Psoas muscle (tissue), 8 donors: ENCODE results near the gene PAK1. TPM values are rescaled to one million over a fixed set of nuclear protein-coding genes. Genes with fewer than 3 reads are reported as not detected.
A peak's percentile ranks its signal among the peaks of the same experiment; 100 is the strongest.

Source experiments
- ATAC-seq, 4 donors: fragments of 200-7000 bp; cut with Tn5 transposase; one replicate each; pipeline ENCODE4 v1.9.1; 2020; ENCODE audit warnings: moderate library complexity in 3 of 4, mild to moderate bottlenecking in 2 of 4
- DNase-seq, 2 donors: peaks; one replicate each; pipeline ENCODE4 v3.0.0-alpha.2; 2020
- H3K27ac ChIP-seq: fragments of 200-600 bp; one replicate; pipeline ENCODE4 v1.8.0; 2022
- H3K27me3 ChIP-seq, 3 donors: fragments of 200-600 bp in 1 of 3; one replicate each; pipeline versions ENCODE4 v1.6.1 to v1.8.0; 2013 to 2022; ENCODE audit warnings: low read length in 2 of 3, mild to moderate bottlenecking in 2 of 3, moderate library complexity in 1 of 3; ENCODE audit not compliant: insufficient read depth in 3 of 3
- H3K36me3 ChIP-seq, 2 donors: fragments of 200-600 bp in 1 of 2; one replicate each; pipeline versions ENCODE4 v1.6.1 to v1.8.0; 2013 to 2022; ENCODE audit warnings: low read depth in 1 of 2, mild to moderate bottlenecking in 1 of 2, moderate library complexity in 1 of 2; ENCODE audit not compliant: insufficient read depth in 1 of 2
- H3K4me1 ChIP-seq: fragments of 200-600 bp; one replicate; pipeline ENCODE4 v1.8.0; 2022
- H3K4me3 ChIP-seq: fragments of 200-600 bp; one replicate; pipeline ENCODE4 v1.8.0; 2022; ENCODE audit warnings: mild to moderate bottlenecking
- H3K9me3 ChIP-seq: fragments of 200-600 bp; one replicate; pipeline ENCODE4 v1.8.0; 2022
- CTCF ChIP-seq: fragments of 200-600 bp; IDR thresholded peaks from one replicate; pipeline ENCODE4 v1.8.0; 2022; ENCODE audit warnings: antibody characterized with exemption
- WGBS, 3 donors: extraction: QIAGEN DNeasy Blood & Tissue Kit; methylation state at CpG; one replicate each; pipeline versions ENCODE4 v1.1.6 to v1.1.7; 2013; 5-methylcytosine and 5-hydroxymethylcytosine counted together
- intact Hi-C, 2 donors: fragments of 100-400 bp; cut with DNase I; formaldehyde crosslinking; loops; one replicate each; pipeline versions ENCODE4 v1.11.0 to v1.14.2; 2022
- polyA plus RNA-seq, 3 donors: library from polyadenylated mRNA; stranded (reverse); fragments of 200-250 nt; gene quantifications; one replicate each; pipeline ENCODE4 v1.2.3, GENCODE V29; 2013
- total RNA-seq, 4 donors: library from RNA; stranded (reverse); fragmentation: NEBNext Ultra II Directional in 2 of 4; extraction: Animal tissue kit (Norgen Biotek cat#: 25700) in 2 of 4; gene quantifications; one replicate each; pipeline versions ENCODE4 v1.2.1 to v1.2.4, GENCODE V29; 2021 to 2023
- donor health status: healthy with polysubstance abuse.
- donor health status: DM: no; HTN: no; CAD: no; lungs with moderate emphysema.
- donor health status: Bipolar disorder and iron deficiency.
- donor health status: healthy.
- donor health status: DM: yes; HTN: yes; CAD: no.
- donor health status: DM: no; HTN: no; CAD: no.
- donor health status: DM: no; HTN: no; CAD: no.
- donor health status: DM: yes; HTN: yes; CAD: no.

Gene PAK1
- total and polyA plus RNA-seq, 7 donors = 12.8 to 78.7 (median 39.5) TPM

- intact Hi-C loops = loop anchor here in 1 of 2 donors (10.0 kb wide), 1 partner anchor 123 kb away; the partner anchor contains the start of gene PAK1
- H3K27me3 ChIP-seq = no peaks in the 10 kb centered on the region
- no peak overlapping the region for H3K4me3 ChIP-seq
- DNase-seq (no peak), ATAC-seq (no peak)
- peak overlapping the region; percentile 69 for H3K27ac ChIP-seq
- H3K9me3 ChIP-seq = no peaks in the 10 kb centered on the region
- peaks cover 57% of the 10 kb centered on the region for H3K4me1 ChIP-seq
- no peak for TF ChIP-seq CTCF
- peaks cover 0 to 4% of the 10 kb centered on the region in 2 donors for H3K36me3 ChIP-seq
These were observed 122.5 kb downstream of the PAK1 start for GRCh38 chr11:77351281-77351886.

DNA sequence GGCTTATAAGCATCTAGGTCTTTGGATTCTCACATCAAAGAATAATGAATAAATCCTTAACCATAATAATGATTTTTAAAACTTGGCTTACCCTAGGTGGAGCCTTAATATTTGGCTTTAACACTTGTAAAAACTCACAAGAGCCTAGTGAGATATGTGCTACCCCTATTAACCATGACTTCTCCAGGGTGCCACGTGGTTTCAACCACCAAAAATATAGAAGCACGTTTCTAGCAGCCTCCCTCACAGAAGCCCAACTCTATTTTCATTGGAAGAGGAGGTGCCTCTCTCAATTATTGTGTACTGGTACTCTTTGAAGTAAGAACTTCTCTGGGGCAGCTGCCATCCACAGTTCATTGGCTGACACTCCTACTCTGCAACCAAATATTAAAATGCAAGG is 125.9 kb downstream of the PAK1 start:
- Histone ChIP-seq H3K27ac (no peak overlapping the region), H3K9me3 (no peaks in the 10 kb centered on the region), H3K27me3 (no peaks in the 10 kb centered on the region), H3K36me3 (peaks cover 0 to 21% of the 10 kb centered on the region in 2 donors), H3K4me1 (peaks cover 30% of the 10 kb centered on the region), H3K4me3 (no peak overlapping the region)
- WGBS, 3 donors = 50 to 76% (median 60%) methylated on average over 2 of the region's 2 CpGs
- ATAC-seq (no peak), DNase-seq (no peak)
- no peak for TF ChIP-seq CTCF
- intact Hi-C loops = no loop called here

GRCh38 chr11:77346906-77347603 is 126.8 kb downstream of the PAK1 start:
- ATAC-seq (no peak), DNase-seq (no peak)
- Histone ChIP-seq H3K4me1 (peaks cover 21% of the 10 kb centered on the region), H3K4me3 (no peak overlapping the region), H3K36me3 (peaks cover 0 to 30% of the 10 kb centered on the region in 2 donors), H3K9me3 (no peaks in the 10 kb centered on the region), H3K27ac (no peak overlapping the region), H3K27me3 (no peaks in the 10 kb centered on the region)
- no peak for TF ChIP-seq CTCF
- intact Hi-C loops = no loop called here
- WGBS, 3 donors = 88 to 98% (median 96%) methylated on average over 2 of the region's 2 CpGs

DNA sequence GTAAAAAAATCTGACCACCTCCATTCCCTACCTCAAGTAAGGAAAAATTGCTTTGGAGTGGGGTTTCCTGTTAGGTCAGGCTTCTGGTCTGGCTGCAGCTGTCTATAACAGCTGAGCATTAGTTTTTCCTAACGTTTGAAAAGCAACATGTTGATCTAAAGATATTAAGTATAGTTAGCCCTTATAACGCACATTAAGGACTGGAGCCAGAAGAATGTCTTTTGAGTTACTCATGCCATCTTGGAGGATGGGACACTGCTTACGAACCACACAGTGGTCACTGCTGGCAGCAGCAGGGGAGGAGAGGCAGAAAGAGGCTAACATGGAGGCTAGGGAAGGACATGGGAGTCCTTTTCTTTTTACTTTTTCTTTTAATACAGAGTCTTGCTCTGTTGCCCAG is 128.3 kb downstream of the PAK1 start:
- ATAC-seq = peak in 1 of 4 donors; percentile 50
- intact Hi-C loops = no loop called here
- H3K27ac ChIP-seq = no peak overlapping the region
- TF ChIP-seq CTCF = no peak
- H3K9me3 ChIP-seq = no peaks in the 10 kb centered on the region
- peaks cover 0 to 44% of the 10 kb centered on the region in 2 donors for H3K36me3 ChIP-seq
- H3K27me3 ChIP-seq = no peaks in the 10 kb centered on the region
- H3K4me3 ChIP-seq = no peak overlapping the region
- no peak for DNase-seq
- 50 to 71% (median 57%) methylated on average over 3 of the region's 3 CpGs for WGBS, 3 donors
- peaks cover 12% of the 10 kb centered on the region for H3K4me1 ChIP-seq
